HCT116 (cell line): ENCODE results near the gene ANKRD13D. TPM values are rescaled to one million over a fixed set of nuclear protein-coding genes. Genes with fewer than 3 reads are reported as not detected.
"Not testable (repeated sequence)": the region's sequence is repeated elsewhere in the genome, so short reads cannot be mapped to it uniquely, and the experiment has no call there.

Experiments used
- ATAC-seq: fragments of 200-7000 bp; cut with Tn5 transposase; 2 replicates; pipeline ENCODE4 v1.9.1; 2020; ENCODE audit warnings: mild to moderate bottlenecking, moderate library complexity
- BruUV-seq: library from RNA; stranded (reverse); fragments of 400-500 nt; replicated peaks from 2 replicates; lab custom pipeline; 2021; lab: Mats Ljungman, UMichigan
- CTCF ChIA-PET: fragments of 300-600 bp; sonication (Branson Sonifier 250); formaldehyde crosslinking; loops from one replicate; lab custom pipeline; 2021; ENCODE audit warnings: antibody characterized with exemption; lab: Charles Lee
- POLR2A ChIA-PET: fragments of 300-600, 350-600 bp; sonication (Branson Sonifier 250); formaldehyde crosslinking; loops from one replicate; lab custom pipeline; 2021; ENCODE audit warnings: antibody characterized with exemption; lab: Charles Lee
- RAD21 ChIA-PET, 2 experiments: fragments of 300-600 bp; sonication (Branson Sonifier 250); formaldehyde crosslinking; loops; one replicate each; lab custom pipeline; 2023; ENCODE audit warnings: low total read pairs in 2 of 2; ENCODE audit not compliant: uncharacterized antibody in 2 of 2, unreplicated experiment in 2 of 2, low non-redundant PET in 1 of 2; lab: Charles Lee
- DNase-seq: peaks from one replicate; pipeline ENCODE4 v3.0.0-alpha.2; 2010; ENCODE audit warnings: low read depth, low spot score
- H2AFZ ChIP-seq: fragments of 200-600 bp; shearing (Covaris generic), sonication (generic); 2 replicates; pipeline ENCODE4 v1.6.1; 2017; ENCODE audit warnings: low read depth, mixed run types, mixed read lengths, antibody characterized with exemption, low read length; ENCODE audit not compliant: poor library complexity, severe bottlenecking
- H3K27ac ChIP-seq: 2 replicates; pipeline ENCODE4 v1.5.1; 2012; ENCODE audit warnings: low read depth, low read length
- H3K27me3 ChIP-seq: fragments of 200-600 bp; sonication (generic); 2 replicates; pipeline ENCODE4 v1.6.1; 2016; ENCODE audit warnings: mixed run types, low read length, mixed read lengths; ENCODE audit not compliant: insufficient read depth
- H3K36me3 ChIP-seq, 2 experiments: fragments of 200-500 bp in 1 of 2; fragments of 200-600 bp in 1 of 2; sonication (Bioruptor generic) in 1 of 2; sonication (generic) in 1 of 2; 2 replicates each; pipeline versions ENCODE4 v1.5.1 to v1.6.1; 2014 to 2016; ENCODE audit warnings: low read length in 2 of 2, inconsistent platforms in 1 of 2, mixed read lengths in 1 of 2, mixed run types in 1 of 2; ENCODE audit not compliant: insufficient read depth in 2 of 2, control insufficient read depth in 1 of 2
- H3K4me1 ChIP-seq, 2 experiments: fragments of 200-600 bp in 1 of 2; sonication (generic) in 1 of 2; 2 replicates each; pipeline versions ENCODE4 v1.5.1 to v1.6.1; 2012 to 2017; ENCODE audit warnings: low read length in 2 of 2, inconsistent platforms in 1 of 2, mild to moderate bottlenecking in 1 of 2, mixed read lengths in 1 of 2, mixed run types in 1 of 2, moderate library complexity in 1 of 2; ENCODE audit not compliant: insufficient read depth in 2 of 2, control insufficient read depth in 1 of 2
- H3K4me2 ChIP-seq: fragments of 200-600 bp; sonication (generic); 2 replicates; pipeline ENCODE4 v1.6.1; 2017; ENCODE audit warnings: mixed run types, low read length, mixed read lengths
- H3K4me3 ChIP-seq, 2 experiments: fragments of 200-600 bp in 1 of 2; sonication (generic) in 1 of 2; replicated peaks in 1 of 2; 2 replicates each; pipeline ENCODE4 v1.5.1; 2011 to 2016; ENCODE audit warnings: low read length in 2 of 2, control low read depth in 1 of 2, low read depth in 1 of 2, mild to moderate bottlenecking in 1 of 2, mixed read lengths in 1 of 2, mixed run types in 1 of 2
- H3K79me2 ChIP-seq: fragments of 200-600 bp; sonication (generic); 2 replicates; pipeline ENCODE4 v1.6.1; 2017; ENCODE audit warnings: mild to moderate bottlenecking, mixed run types, low read length, moderate library complexity, mixed read lengths; ENCODE audit not compliant: insufficient read depth
- H3K9ac ChIP-seq: fragments of 200-600 bp; sonication (generic); 2 replicates; pipeline ENCODE4 v1.6.1; 2016; ENCODE audit warnings: low read length, mixed read lengths
- H3K9me2 ChIP-seq: fragments of 200-600 bp; sonication (generic), shearing (Covaris generic); 2 replicates; pipeline ENCODE4 v1.6.1; 2017; ENCODE audit warnings: mixed run types, mild to moderate bottlenecking, moderate library complexity; ENCODE audit not compliant: insufficient read depth
- H3K9me3 ChIP-seq, 2 experiments: fragments of 200-500 bp in 1 of 2; fragments of 200-600 bp in 1 of 2; sonication (Bioruptor generic) in 1 of 2; sonication (generic) in 1 of 2; 2 replicates each; pipeline ENCODE4 v1.6.1; 2014 to 2017; ENCODE audit warnings: low read length in 2 of 2, mixed read lengths in 2 of 2, inconsistent platforms in 1 of 2, low read depth in 1 of 2, mild to moderate bottlenecking in 1 of 2, mixed run types in 1 of 2, moderate library complexity in 1 of 2; ENCODE audit not compliant: control insufficient read depth in 1 of 2, insufficient read depth in 1 of 2
- H4K20me1 ChIP-seq: fragments of 200-600 bp; sonication (generic), shearing (Covaris generic); 2 replicates; pipeline ENCODE4 v1.6.1; 2017; ENCODE audit warnings: mixed run types, mild to moderate bottlenecking, moderate library complexity; ENCODE audit not compliant: insufficient read depth
- EZH2 ChIP-seq: fragments of 200-600 bp; sonication (generic); IDR thresholded peaks from 2 replicates; pipeline ENCODE4 v1.6.1; 2017; ENCODE audit warnings: antibody characterized with exemption, mixed run types
- JUND ChIP-seq: IDR thresholded peaks from 2 replicates; pipeline ENCODE4 v1.6.1; 2012
- MAX ChIP-seq: IDR thresholded peaks from 2 replicates; pipeline ENCODE4 v1.6.1; 2012
- POLR2A ChIP-seq: IDR thresholded peaks from 2 replicates; pipeline ENCODE4 v1.7.0; 2011; ENCODE audit warnings: borderline replicate concordance; ENCODE audit not compliant: insufficient read depth, insufficient read length; ENCODE audit errors: extremely low read depth
- ZFX ChIP-seq: fragments of 450-650 bp; IDR thresholded peaks from 2 replicates; pipeline ENCODE4 v1.6.1; 2017
- intact Hi-C: fragments of 100-400 bp; cut with micrococcal nuclease; formaldehyde crosslinking; loops from 2 replicates; pipeline ENCODE4 v1.10.0; 2022
- total RNA-seq: library from RNA; stranded (reverse); gene quantifications from one replicate; pipeline ENCODE4 v1.2.1, GENCODE V29; 2021; ENCODE audit not compliant: unreplicated experiment

Gene ANKRD13D
- total RNA-seq, 1 experiment from 2014 or later = 61.1 TPM

- no peaks in the 10 kb centered on the region for H3K9me2 ChIP-seq
- H3K4me1 ChIP-seq = peaks cover 4 to 22% of the 10 kb centered on the region in 2 experiments; a peak in 3 of 4 replicates
- intact Hi-C loops = loop anchor here (1.0 to 2.0 kb wide), 4 partner anchors 52 to 263 kb away; partner anchors contain the start of gene GRK2
- ATAC-seq = peak; percentile 40
- H3K27ac ChIP-seq = peak overlapping the region; percentile 87
- no peaks in the 10 kb centered on the region for H3K27me3 ChIP-seq
- H3K4me3 ChIP-seq = peak overlapping the region; percentile 81 to 90
- ChIA-PET CTCF (interaction anchor here (0.8 to 3.2 kb wide), 19 partner anchors 9 to 290 kb away, joined by 3 to 60 read pairs (median 7); partner anchors contain the start of genes ANKRD13D, GRK2, POLD4 and PPP1CA), POLR2A (interaction anchor here (1.0 to 1.9 kb wide), 4 partner anchors 15 to 78 kb away, joined by 5 to 7 read pairs (median 6); partner anchors contain the start of gene SSH3), RAD21 (interaction anchor here (0.8 to 2.4 kb wide), 7 partner anchors 15 to 237 kb away, joined by 4 to 8 read pairs (median 5); no protein-coding TSS in a partner anchor)
- H3K9me3 ChIP-seq = no peaks in the 10 kb centered on the region
- peaks cover 11% of the 10 kb centered on the region; the same call in 1 of the 2 replicates for H3K79me2 ChIP-seq
- TSS peak; percentile 39 for BruUV-seq
- peak overlapping the region; percentile 88 for H3K9ac ChIP-seq
- H3K36me3 ChIP-seq = no peaks in the 10 kb centered on the region
- H3K4me2 ChIP-seq = peak overlapping the region; percentile 78
- H2AFZ ChIP-seq = no peak overlapping the region
- H4K20me1 ChIP-seq = no peaks in the 10 kb centered on the region
- DNase-seq = no peak
- TF ChIP-seq EZH2 (no peak), JUND (no peak), POLR2A (no peak), MAX (peak; percentile 69), ZFX (peak; percentile 83; the same call in 1 of the 2 replicates)
Observed at GRCh38 chr11:67317888-67318555, 28.9 kb downstream of the ANKRD13D start.

- H3K9me2 ChIP-seq, H3K27me3 ChIP-seq, CTCF ChIA-PET, DNase-seq, H4K20me1 ChIP-seq, H2AFZ ChIP-seq, POLR2A ChIA-PET, H3K36me3 ChIP-seq, H3K27ac ChIP-seq, BruUV-seq, intact Hi-C loops, ATAC-seq, H3K9me3 ChIP-seq: not testable (repeated sequence)
- peak overlapping the region; percentile 88; the same call in 1 of the 2 replicates for H3K9ac ChIP-seq
- RAD21 ChIA-PET = interaction anchor here in 1 of 2 experiments (1.5 kb wide), 1 partner anchor 27 kb away, joined by 4 read pairs; no protein-coding TSS in a partner anchor
- peak overlapping the region; percentile 78 for H3K4me2 ChIP-seq
- peaks cover 3 to 19% of the 10 kb centered on the region in 2 experiments; a peak in 3 of 4 replicates for H3K4me1 ChIP-seq
- peak overlapping the region; percentile 81 to 90 for H3K4me3 ChIP-seq
- peaks cover 11% of the 10 kb centered on the region; the same call in 1 of the 2 replicates for H3K79me2 ChIP-seq
Observed at GRCh38 chr11:67318876-67319275, 29.8 kb downstream of the ANKRD13D start.
